A549 (cell line): ENCODE measurements around the gene TMX3. TPM values are rescaled to one million over a fixed set of nuclear protein-coding genes. Genes with fewer than 3 reads are reported as not detected.

ENCODE experiments used
- ATAC-seq, 2 experiments: fragments of 200-7000 bp in 1 of 2; fragments of >200 bp in 1 of 2; cut with Nextera tagmentation in 1 of 2; cut with Tn5 transposase in 1 of 2; 3 replicates each; pipeline versions ENCODE4 v1.8.0 to v1.9.1; 2018 to 2020; ENCODE audit warnings: mild to moderate bottlenecking in 1 of 2, moderate library complexity in 1 of 2
- CTCF ChIA-PET: fragments of 300-600 bp; sonication (Branson Sonifier 250); formaldehyde crosslinking; extraction: SDS; loops from one replicate; lab custom pipeline; 2021; ENCODE audit warnings: antibody characterized with exemption, inconsistent platforms; lab: Yijun Ruan, JAX
- POLR2A ChIA-PET: fragments of 350-600 bp; formaldehyde crosslinking; extraction: SDS; loops from one replicate; lab custom pipeline; 2021; ENCODE audit warnings: antibody characterized with exemption, inconsistent platforms; lab: Yijun Ruan, JAX
- DNase-seq, 2 experiments: peaks; one replicate each; pipeline versions ENCODE4 v3.0.0 to v3.0.0-alpha.2; 2011 to 2016; ENCODE audit warnings: low read depth in 1 of 2, low spot score in 1 of 2
- FAIRE-seq: peaks from 2 replicates; lab custom pipeline; 2011; peaks lifted over from hg19 to GRCh38; lab: Jason Lieb, UNC
- H3K27ac ChIP-seq, 2 experiments: fragments of >200 bp; sonication (Bioruptor Twin); formaldehyde crosslinking; 3 replicates each; pipeline ENCODE4 v1.5.1; 2016 to 2017
- H3K4me1 ChIP-seq: fragments of >200 bp; sonication (Bioruptor Twin); formaldehyde crosslinking; 3 replicates; pipeline ENCODE4 v1.6.1; 2016
- H3K4me2 ChIP-seq: fragments of >200 bp; sonication (Bioruptor Twin); formaldehyde crosslinking; 3 replicates; pipeline ENCODE4 v1.6.1; 2016
- H3K4me3 ChIP-seq: fragments of >200 bp; sonication (Bioruptor Twin); formaldehyde crosslinking; 3 replicates; pipeline ENCODE4 v1.5.1; 2016
- H3K9me3 ChIP-seq: fragments of >200 bp; sonication (Bioruptor Twin); formaldehyde crosslinking; 3 replicates; pipeline ENCODE4 v1.6.1; 2016
- CEBPB ChIP-seq, 2 experiments: fragments of >200 bp in 1 of 2; sonication (Bioruptor Twin) in 1 of 2; formaldehyde crosslinking in 1 of 2; IDR thresholded peaks; 2 replicates each; pipeline ENCODE4 v1.6.1; 2012 to 2016
- CHD4 ChIP-seq: fragments of 200-600 bp; sonication (generic); IDR thresholded peaks from 2 replicates; pipeline ENCODE4 v1.6.1; 2016; ENCODE audit warnings: antibody characterized with exemption, mild to moderate bottlenecking, borderline replicate concordance
- EHF ChIP-seq: fragments of 250-450 bp; sonication (Bioruptor Pico); IDR thresholded peaks from 2 replicates; pipeline ENCODE4 v1.5.0; 2020; ENCODE audit warnings: mild to moderate bottlenecking
- FOSB ChIP-seq: fragments of 250-450 bp; sonication (Bioruptor Pico); IDR thresholded peaks from 2 replicates; pipeline ENCODE4 v1.5.0; 2020; ENCODE audit warnings: mild to moderate bottlenecking, moderate library complexity
- JUN ChIP-seq, 2 experiments: fragments of >200 bp; sonication (Bioruptor Twin); formaldehyde crosslinking; IDR thresholded peaks; 2 replicates in 1 of 2; 3 replicates in 1 of 2; pipeline ENCODE4 v1.6.1; 2016 to 2017
- KDM1A ChIP-seq: fragments of 200-600 bp; sonication (generic); IDR thresholded peaks from 2 replicates; pipeline ENCODE4 v1.6.1; 2016; ENCODE audit warnings: low read depth, mild to moderate bottlenecking
- MAFK ChIP-seq: fragments of 450-650 bp; IDR thresholded peaks from 2 replicates; pipeline ENCODE4 v1.6.1; 2014; ENCODE audit not compliant: partially characterized antibody
- MAZ ChIP-seq: fragments of 150-350 bp; IDR thresholded peaks from 2 replicates; pipeline ENCODE4 v1.6.1; 2014; ENCODE audit warnings: antibody characterized with exemption, low read depth, low read length, borderline replicate concordance
- NPAS2 ChIP-seq: fragments of 250-450 bp; sonication (Bioruptor Pico); IDR thresholded peaks from 2 replicates; pipeline ENCODE4 v1.8.0; 2022; ENCODE audit warnings: mild to moderate bottlenecking, moderate library complexity, borderline replicate concordance
- POLR2A ChIP-seq: IDR thresholded peaks from 2 replicates; pipeline ENCODE4 v1.6.1; 2012; ENCODE audit warnings: mild to moderate bottlenecking, low read length
- RAD21 ChIP-seq, 2 experiments: fragments of >200 bp in 1 of 2; sonication (Bioruptor Twin) in 1 of 2; formaldehyde crosslinking in 1 of 2; IDR thresholded peaks in 1 of 2; conservative IDR thresholded peaks in 1 of 2; 2 replicates in 1 of 2; 3 replicates in 1 of 2; pipeline ENCODE4 v1.6.1; 2012 to 2018; ENCODE audit warnings: inconsistent platforms in 1 of 2
- RNF2 ChIP-seq: fragments of 200-600 bp; sonication (generic); IDR thresholded peaks from 2 replicates; pipeline ENCODE4 v1.6.1; 2016; ENCODE audit warnings: low read depth, mild to moderate bottlenecking, antibody characterized with exemption, moderate library complexity, borderline replicate concordance
- SMC3 ChIP-seq: fragments of >200 bp; sonication (Bioruptor Twin); formaldehyde crosslinking; IDR thresholded peaks from 3 replicates; pipeline ENCODE4 v1.6.1; 2018; ENCODE audit warnings: inconsistent platforms
- SREBF2 ChIP-seq: fragments of 450-650 bp; IDR thresholded peaks from 2 replicates; pipeline ENCODE4 v1.6.1; 2014; ENCODE audit warnings: mild to moderate bottlenecking, moderate library complexity
- TP53 ChIP-seq: fragments of 250-450 bp; sonication (Bioruptor Pico); IDR thresholded peaks from 2 replicates; pipeline ENCODE4 v1.5.0; 2021; ENCODE audit warnings: mild to moderate bottlenecking, moderate library complexity
- WGBS: methylation state at CpG from one replicate; pipeline ENCODE4 v1.1.6; 2017; ENCODE audit errors: missing lambda C conversion rate; 5-methylcytosine and 5-hydroxymethylcytosine counted together
- polyA plus RNA-seq, 4 experiments: library from polyadenylated mRNA; depleted of rRNA in 3 of 4; stranded (reverse); fragments of >200 nt; fragmentation: RNase III in 1 of 4; extraction: RNeasy Plus Mini Kit Qiagen cat#74134 plus additional on column Dnase treatment in 1 of 4; gene quantifications; 2 replicates in 3 of 4; 3 replicates in 1 of 4; pipeline ENCODE4 v1.2.3, GENCODE V29; 2011 to 2017
- TF ChIP-seq, protein P1 (sequence below): fragments of 200-600 bp; sonication (generic); IDR thresholded peaks from 2 replicates; pipeline ENCODE4 v1.6.1; 2016; ENCODE audit warnings: antibody characterized with exemption, mild to moderate bottlenecking, moderate library complexity
- TF ChIP-seq, protein P2 (sequence below): fragments of >200 bp; sonication (Bioruptor Twin); formaldehyde crosslinking; IDR thresholded peaks from 3 replicates; pipeline ENCODE4 v1.5.1; 2016
- TF ChIP-seq, protein P3 (sequence below): fragments of 250-450 bp; sonication (Bioruptor Pico); IDR thresholded peaks from 2 replicates; pipeline ENCODE4 v1.5.0; 2020; ENCODE audit warnings: low read depth, mild to moderate bottlenecking, moderate library complexity

TMX3 gene
- polyA plus RNA-seq, 2 of the 4 experiments (the other 2 are of a cell fraction), result 29.6 to 49.8 TPM

DNA sequence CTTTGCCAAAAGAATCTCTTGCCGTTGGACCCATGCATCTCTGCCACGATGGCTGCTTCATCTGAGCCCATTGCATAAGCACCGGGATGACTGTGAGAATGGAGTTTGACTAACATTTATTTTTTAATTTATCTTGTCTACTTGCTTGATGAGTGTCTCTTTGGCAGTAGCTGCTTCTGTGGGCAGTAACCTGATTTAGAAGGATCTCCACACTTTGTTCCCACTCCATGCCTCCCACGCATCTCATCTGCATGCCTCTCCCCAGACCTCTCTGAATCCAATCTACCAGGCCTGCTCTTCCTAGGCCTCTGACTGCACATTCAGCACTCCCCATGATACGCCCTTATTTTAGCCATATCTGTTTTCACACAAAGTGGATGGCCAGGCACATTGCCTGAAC, 23.7 kb upstream of the TMX3 start:
- DNase-seq (no peak), FAIRE-seq (no peak)
- CTCF ChIA-PET, result no interaction called here
- Histone ChIP-seq H3K9me3 (no peaks in the 10 kb centered on the region), H3K4me1 (no peaks in the 10 kb centered on the region)
- TF ChIP-seq RNF2, result no peak
- TF ChIP-seq, protein P1, sequence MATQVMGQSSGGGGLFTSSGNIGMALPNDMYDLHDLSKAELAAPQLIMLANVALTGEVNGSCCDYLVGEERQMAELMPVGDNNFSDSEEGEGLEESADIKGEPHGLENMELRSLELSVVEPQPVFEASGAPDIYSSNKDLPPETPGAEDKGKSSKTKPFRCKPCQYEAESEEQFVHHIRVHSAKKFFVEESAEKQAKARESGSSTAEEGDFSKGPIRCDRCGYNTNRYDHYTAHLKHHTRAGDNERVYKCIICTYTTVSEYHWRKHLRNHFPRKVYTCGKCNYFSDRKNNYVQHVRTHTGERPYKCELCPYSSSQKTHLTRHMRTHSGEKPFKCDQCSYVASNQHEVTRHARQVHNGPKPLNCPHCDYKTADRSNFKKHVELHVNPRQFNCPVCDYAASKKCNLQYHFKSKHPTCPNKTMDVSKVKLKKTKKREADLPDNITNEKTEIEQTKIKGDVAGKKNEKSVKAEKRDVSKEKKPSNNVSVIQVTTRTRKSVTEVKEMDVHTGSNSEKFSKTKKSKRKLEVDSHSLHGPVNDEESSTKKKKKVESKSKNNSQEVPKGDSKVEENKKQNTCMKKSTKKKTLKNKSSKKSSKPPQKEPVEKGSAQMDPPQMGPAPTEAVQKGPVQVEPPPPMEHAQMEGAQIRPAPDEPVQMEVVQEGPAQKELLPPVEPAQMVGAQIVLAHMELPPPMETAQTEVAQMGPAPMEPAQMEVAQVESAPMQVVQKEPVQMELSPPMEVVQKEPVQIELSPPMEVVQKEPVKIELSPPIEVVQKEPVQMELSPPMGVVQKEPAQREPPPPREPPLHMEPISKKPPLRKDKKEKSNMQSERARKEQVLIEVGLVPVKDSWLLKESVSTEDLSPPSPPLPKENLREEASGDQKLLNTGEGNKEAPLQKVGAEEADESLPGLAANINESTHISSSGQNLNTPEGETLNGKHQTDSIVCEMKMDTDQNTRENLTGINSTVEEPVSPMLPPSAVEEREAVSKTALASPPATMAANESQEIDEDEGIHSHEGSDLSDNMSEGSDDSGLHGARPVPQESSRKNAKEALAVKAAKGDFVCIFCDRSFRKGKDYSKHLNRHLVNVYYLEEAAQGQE, result no peak
- no peak for TF ChIP-seq TP53
- TF ChIP-seq MAFK, result no peak
- TF ChIP-seq NPAS2 (CRISPR knock-in tag), result no peak
- no peak for TF ChIP-seq MAZ
- no peak for TF ChIP-seq KDM1A
- TF ChIP-seq, all 56 proteins: peak for 0
- POLR2A ChIA-PET, result no interaction called here
- no peak for ATAC-seq
- Histone ChIP-seq H3K4me2 (no peak overlapping the region), H3K27ac (no peak overlapping the region), H3K4me3 (no peak overlapping the region)
- WGBS, result 22% methylated on average over 5 of the region's 5 CpGs

DNA sequence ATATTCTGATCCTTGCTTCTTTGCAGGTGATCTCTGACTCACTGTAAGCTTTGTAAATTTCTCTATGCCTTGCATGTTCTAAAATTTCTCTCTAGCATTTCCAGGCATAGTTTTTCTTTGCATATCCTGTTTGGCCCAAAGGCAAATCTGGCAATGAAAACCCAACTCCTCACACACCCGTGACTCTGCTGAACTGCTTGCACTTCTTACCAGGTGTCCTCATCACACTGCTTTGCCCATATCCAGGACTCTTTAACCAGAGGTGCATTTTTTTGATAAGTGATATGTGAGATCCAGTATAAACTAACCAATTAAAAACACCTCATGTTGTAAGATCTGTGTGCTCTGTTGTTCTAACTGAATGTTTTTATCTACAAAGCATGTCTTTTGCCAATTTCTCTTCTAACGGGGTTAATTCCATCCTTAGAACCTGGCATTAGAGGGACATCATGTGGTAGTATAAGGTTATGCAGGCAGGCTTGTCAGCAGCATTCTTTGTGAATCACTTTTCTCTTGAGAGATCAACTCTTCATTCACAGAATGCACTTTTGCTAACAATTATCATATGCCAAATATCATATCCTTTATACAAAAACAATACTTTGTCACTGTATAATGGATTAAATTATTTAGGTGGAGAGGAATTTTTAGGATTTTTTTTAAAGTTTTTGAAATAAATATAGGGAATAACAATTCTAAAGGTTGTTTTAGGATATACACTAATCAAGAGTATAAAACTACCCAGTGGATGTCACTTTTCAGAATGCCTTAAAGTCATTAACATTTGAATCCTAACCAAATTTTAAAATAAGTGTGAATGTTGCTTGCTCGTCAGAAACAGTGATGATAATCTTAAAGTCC, 20.8 kb upstream of the TMX3 start:
- H3K4me2 ChIP-seq, result no peak overlapping the region
- 9% methylated on average over 3 of the region's 3 CpGs for WGBS
- DNase-seq, result peak; percentile 11 to 30

More for the DNA sequence above, 20.8 kb upstream of the TMX3 start:
- TF ChIP-seq SMC3 (peak; percentile 23; the same call in 1 of the 3 replicates), MAZ (no peak), SREBF2 (no peak), FOSB (CRISPR knock-in tag) (no peak), CHD4 (no peak), CEBPB (IDR thresholded peaks at IDR 0.05) (no peak), EHF (CRISPR knock-in tag) (no peak), POLR2A (no peak), RAD21 (conservative IDR thresholded peaks at IDR 0.05 in 1 of 2, IDR thresholded peaks at IDR 0.05 in 1 of 2) (peak; percentile 54 to 56; a peak in 4 of 5 replicates), JUN (IDR thresholded peaks at IDR 0.05) (no peak)
- TF ChIP-seq, protein P2, sequence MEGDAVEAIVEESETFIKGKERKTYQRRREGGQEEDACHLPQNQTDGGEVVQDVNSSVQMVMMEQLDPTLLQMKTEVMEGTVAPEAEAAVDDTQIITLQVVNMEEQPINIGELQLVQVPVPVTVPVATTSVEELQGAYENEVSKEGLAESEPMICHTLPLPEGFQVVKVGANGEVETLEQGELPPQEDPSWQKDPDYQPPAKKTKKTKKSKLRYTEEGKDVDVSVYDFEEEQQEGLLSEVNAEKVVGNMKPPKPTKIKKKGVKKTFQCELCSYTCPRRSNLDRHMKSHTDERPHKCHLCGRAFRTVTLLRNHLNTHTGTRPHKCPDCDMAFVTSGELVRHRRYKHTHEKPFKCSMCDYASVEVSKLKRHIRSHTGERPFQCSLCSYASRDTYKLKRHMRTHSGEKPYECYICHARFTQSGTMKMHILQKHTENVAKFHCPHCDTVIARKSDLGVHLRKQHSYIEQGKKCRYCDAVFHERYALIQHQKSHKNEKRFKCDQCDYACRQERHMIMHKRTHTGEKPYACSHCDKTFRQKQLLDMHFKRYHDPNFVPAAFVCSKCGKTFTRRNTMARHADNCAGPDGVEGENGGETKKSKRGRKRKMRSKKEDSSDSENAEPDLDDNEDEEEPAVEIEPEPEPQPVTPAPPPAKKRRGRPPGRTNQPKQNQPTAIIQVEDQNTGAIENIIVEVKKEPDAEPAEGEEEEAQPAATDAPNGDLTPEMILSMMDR, result peak; percentile 45
- TF ChIP-seq, protein P3, sequence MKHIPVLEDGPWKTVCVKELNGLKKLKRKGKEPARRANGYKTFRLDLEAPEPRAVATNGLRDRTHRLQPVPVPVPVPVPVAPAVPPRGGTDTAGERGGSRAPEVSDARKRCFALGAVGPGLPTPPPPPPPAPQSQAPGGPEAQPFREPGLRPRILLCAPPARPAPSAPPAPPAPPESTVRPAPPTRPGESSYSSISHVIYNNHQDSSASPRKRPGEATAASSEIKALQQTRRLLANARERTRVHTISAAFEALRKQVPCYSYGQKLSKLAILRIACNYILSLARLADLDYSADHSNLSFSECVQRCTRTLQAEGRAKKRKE (CRISPR knock-in tag), result no peak
- Histone ChIP-seq H3K9me3 (no peaks in the 10 kb centered on the region), H3K27ac (no peak overlapping the region), H3K4me1 (no peaks in the 10 kb centered on the region), H3K4me3 (no peak overlapping the region)
- ATAC-seq (peak; percentile 71 to 75; a peak in 4 of 6 replicates), FAIRE-seq (no peak)
- ChIA-PET CTCF (interaction anchor here (0.6 kb wide), 1 partner anchor 1138 kb away, joined by 3 read pairs; no protein-coding TSS in a partner anchor), POLR2A (no interaction called here)
